Kidney (tissue), 14 donors: ENCODE results near the gene MIEN1. TPM values are rescaled to one million over a fixed set of nuclear protein-coding genes. Genes with fewer than 3 reads are reported as not detected.

Source experiments
- DNase-seq, 5 donors: peaks; one replicate each; pipeline ENCODE4 v3.0.0-alpha.2; 2013 to 2020
- FAIRE-seq: peaks from 2 replicates; lab custom pipeline; 2012; peaks lifted over from hg19 to GRCh38; lab: Jason Lieb, UNC
- H3K27ac ChIP-seq, 2 donors: one replicate each; pipeline ENCODE4 v1.7.0; 2013; ENCODE audit warnings: low read depth in 2 of 2, low read length in 2 of 2, inconsistent platforms in 1 of 2
- H3K27me3 ChIP-seq: one replicate; pipeline ENCODE4 v1.7.1; 2013; ENCODE audit warnings: low read length, inconsistent platforms; ENCODE audit not compliant: control insufficient read depth, insufficient read depth
- H3K36me3 ChIP-seq, 3 donors: one replicate each; pipeline versions ENCODE4 v1.7.0 to v1.7.1; 2013; ENCODE audit warnings: low read length in 3 of 3, control low read depth in 1 of 3, inconsistent platforms in 1 of 3; ENCODE audit not compliant: insufficient read depth in 3 of 3, control insufficient read depth in 2 of 3
- H3K4me1 ChIP-seq, 3 donors: one replicate each; pipeline versions ENCODE4 v1.7.0 to v1.7.1; 2013; ENCODE audit warnings: low read length in 3 of 3, inconsistent platforms in 1 of 3, low read depth in 1 of 3; ENCODE audit not compliant: control insufficient read depth in 2 of 3, insufficient read depth in 2 of 3
- H3K4me3 ChIP-seq, 3 donors: one replicate each; pipeline versions ENCODE4 v1.7.0 to v1.8.1; 2013; ENCODE audit warnings: low read length in 3 of 3, control low read depth in 1 of 3, inconsistent platforms in 1 of 3
- H3K9ac ChIP-seq, 3 donors: one replicate each; pipeline versions ENCODE4 v1.7.0 to v1.7.1; 2013; ENCODE audit warnings: low read length in 3 of 3, control low read depth in 1 of 3, inconsistent platforms in 1 of 3
- H3K9me3 ChIP-seq, 3 donors: one replicate each; pipeline versions ENCODE4 v1.7.0 to v1.7.1; 2013; ENCODE audit warnings: low read length in 3 of 3, control low read depth in 1 of 3, inconsistent platforms in 1 of 3; ENCODE audit not compliant: control insufficient read depth in 2 of 3, insufficient read depth in 1 of 3
- intact Hi-C: fragments of 100-400 bp; cut with DNase I; formaldehyde crosslinking; loops from one replicate; pipeline ENCODE4 v1.11.1; 2022
- polyA plus RNA-seq: library from polyadenylated mRNA; stranded (reverse); fragments of 350-450 nt; fragmentation: Illumina TruSeq; extraction: RNeasy Lipid Tissue Mini Kit (QIAGEN cat#74804); gene quantifications from one replicate; pipeline ENCODE4 v1.2.3, GENCODE V29; 2014; ENCODE audit warnings: low read depth, low replicate concordance; ENCODE audit not compliant: insufficient read depth
- total RNA-seq: library from RNA; stranded (reverse); fragmentation: NEBNext Ultra II Directional; extraction: Animal tissue kit (Norgen Biotek cat#: 25700); gene quantifications from one replicate; pipeline ENCODE4 v1.2.1, GENCODE V29; 2021
- TF ChIP-seq, protein P1 (sequence below): IDR thresholded peaks from 3 replicates; pipeline ENCODE4 v1.5.1; 2012; ENCODE audit warnings: mild to moderate bottlenecking, moderate library complexity, borderline replicate concordance; ENCODE audit not compliant: insufficient read depth; ENCODE audit errors: extremely low read depth
- donor health status: control.
- donor health status: control.
- donor health status: control.
- donor health status: control.
- donor health status: control.
- donor health status: DM: yes; HTN: yes; CAD: no.
- donor health status: Normal renal cell carcinoma (clear cell type).

MIEN1 gene
- total and polyA plus RNA-seq, 2 donors from 2014 or later: 51.6 to 186 TPM

DNA sequence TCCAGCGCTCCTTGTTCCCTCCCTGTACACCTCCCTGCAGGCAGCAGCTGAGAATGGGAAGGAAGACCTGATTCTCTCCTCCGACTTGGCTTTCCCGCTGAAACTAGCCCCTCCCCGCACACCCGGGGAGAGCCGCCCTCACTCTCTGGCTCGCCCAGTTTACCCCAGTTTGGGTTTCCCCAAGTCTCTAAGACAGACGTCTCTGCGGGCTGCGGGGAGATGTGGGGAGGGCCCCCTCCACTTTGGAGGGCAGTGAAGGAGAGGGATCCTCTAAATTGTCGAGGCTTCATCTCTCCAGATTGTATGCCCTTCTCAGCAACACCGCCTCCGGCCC lies 8.2 kb upstream of the MIEN1 start:
- TF ChIP-seq, protein P1, sequence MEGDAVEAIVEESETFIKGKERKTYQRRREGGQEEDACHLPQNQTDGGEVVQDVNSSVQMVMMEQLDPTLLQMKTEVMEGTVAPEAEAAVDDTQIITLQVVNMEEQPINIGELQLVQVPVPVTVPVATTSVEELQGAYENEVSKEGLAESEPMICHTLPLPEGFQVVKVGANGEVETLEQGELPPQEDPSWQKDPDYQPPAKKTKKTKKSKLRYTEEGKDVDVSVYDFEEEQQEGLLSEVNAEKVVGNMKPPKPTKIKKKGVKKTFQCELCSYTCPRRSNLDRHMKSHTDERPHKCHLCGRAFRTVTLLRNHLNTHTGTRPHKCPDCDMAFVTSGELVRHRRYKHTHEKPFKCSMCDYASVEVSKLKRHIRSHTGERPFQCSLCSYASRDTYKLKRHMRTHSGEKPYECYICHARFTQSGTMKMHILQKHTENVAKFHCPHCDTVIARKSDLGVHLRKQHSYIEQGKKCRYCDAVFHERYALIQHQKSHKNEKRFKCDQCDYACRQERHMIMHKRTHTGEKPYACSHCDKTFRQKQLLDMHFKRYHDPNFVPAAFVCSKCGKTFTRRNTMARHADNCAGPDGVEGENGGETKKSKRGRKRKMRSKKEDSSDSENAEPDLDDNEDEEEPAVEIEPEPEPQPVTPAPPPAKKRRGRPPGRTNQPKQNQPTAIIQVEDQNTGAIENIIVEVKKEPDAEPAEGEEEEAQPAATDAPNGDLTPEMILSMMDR: no peak
- Histone ChIP-seq H3K27ac (peak overlapping the region; percentile 94 to 96), H3K9me3 (no peaks in the 10 kb centered on the region), H3K9ac (peak overlapping the region in 1 of 3 donors; percentile 90), H3K4me3 (peak overlapping the region; percentile 69 to 84 (median 77)), H3K36me3 (peaks cover 0 to 15% (median 2%) of the 10 kb centered on the region in 3 donors), H3K4me1 (peaks cover 0 to 14% (median 7%) of the 10 kb centered on the region in 3 donors), H3K27me3 (no peaks in the 10 kb centered on the region)
- FAIRE-seq (no peak), DNase-seq (peak in 4 of 5 donors; percentile 51 to 74 (median 73))
- intact Hi-C loops: no loop called here

DNA sequence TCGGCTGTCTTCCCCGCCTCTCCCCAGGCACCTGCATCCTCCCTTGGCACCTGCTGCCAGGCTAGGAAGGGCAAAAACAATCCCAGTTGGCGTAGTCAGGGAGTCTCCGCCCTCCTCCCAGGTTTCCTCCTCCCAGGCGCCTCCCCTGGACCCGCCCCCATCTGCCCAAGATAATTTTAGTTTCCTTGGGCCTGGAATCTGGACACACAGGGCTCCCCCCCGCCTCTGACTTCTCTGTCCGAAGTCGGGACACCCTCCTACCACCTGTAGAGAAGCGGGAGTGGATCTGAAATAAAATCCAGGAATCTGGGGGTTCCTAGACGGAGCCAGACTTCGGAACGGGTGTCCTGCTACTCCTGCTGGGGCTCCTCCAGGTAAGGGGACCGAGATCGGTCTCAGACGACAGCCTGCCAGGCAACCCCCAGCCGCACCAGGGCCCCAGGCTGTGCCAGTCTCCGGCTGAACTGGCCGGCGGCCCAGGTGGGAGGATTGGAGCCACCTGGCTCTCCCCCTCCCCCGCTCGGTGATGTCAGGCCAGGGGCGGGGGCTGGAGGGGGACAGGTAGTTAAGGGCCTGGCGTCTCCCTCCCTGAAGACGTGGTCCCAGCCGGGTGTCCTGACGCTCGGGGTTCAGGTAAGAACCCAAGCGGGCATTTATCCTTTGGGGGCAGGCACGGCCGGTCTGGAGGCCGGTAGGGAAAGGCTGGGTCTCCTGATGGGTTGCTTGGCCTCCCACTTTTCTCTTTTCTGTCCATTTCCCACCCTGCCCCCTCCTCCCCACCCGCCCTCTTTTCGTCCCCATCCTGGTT lies 7.6 kb upstream of the MIEN1 start, which contains the start of gene GRB7:
TSS of gene GRB7 (plus strand) at position 179 of the 808 bp plus-strand sequence. CDS start 4,364 bp downstream, outside the sequence.
- intact Hi-C loops: no loop called here
- Histone ChIP-seq H3K4me1 (peaks cover 0 to 14% (median 7%) of the 10 kb centered on the region in 3 donors), H3K27me3 (no peaks in the 10 kb centered on the region), H3K36me3 (peaks cover 0 to 10% (median under 1%) of the 10 kb centered on the region in 3 donors), H3K27ac (peak within 1 kb of the TSS; percentile 94 to 96), H3K4me3 (peak within 1 kb of the TSS; percentile 69 to 84 (median 77)), H3K9me3 (no peaks in the 10 kb centered on the region), H3K9ac (peak within 1 kb of the TSS in 2 of 3 donors; percentile 71 to 90)
- FAIRE-seq (no peak), DNase-seq (peak; percentile 78 to 94 (median 89))
- TF ChIP-seq, protein P1: no peak

DNA sequence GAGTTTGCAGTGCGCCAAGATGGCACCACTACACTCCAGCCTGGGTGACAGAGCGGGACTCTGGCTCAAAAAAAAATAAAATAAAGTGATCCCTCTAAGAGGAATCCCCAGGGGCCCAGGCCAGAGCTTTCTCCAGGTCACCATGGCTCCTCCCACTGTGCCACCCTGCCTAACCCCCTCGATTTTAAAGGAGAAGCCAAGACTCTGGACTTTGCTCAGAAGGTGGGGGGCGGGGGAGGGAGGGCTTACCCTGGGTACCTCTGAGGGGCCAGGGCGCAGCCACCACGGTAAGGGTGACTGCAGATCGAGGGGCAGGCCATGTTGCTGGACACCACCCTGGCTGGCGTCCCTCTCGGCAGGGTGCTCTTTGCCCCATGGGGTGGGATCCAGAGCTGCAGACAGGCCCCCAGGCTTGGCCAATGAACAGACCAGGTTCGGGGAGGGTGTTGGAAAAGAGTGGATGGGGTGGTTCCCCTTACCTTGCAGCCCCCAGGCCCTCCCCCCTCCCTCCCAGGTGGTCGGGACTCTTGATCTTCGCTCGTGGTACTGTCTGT lies 7.0 kb upstream of the MIEN1 start:
- intact Hi-C loops: no loop called here
- TF ChIP-seq, protein P1: no peak
- Histone ChIP-seq H3K9me3 (no peaks in the 10 kb centered on the region), H3K9ac (peak overlapping the region in 1 of 3 donors; percentile 90), H3K4me1 (peaks cover 0 to 14% (median 7%) of the 10 kb centered on the region in 3 donors), H3K4me3 (peak overlapping the region; percentile 69 to 84 (median 77)), H3K36me3 (peaks cover 0 to 3% (median 0%) of the 10 kb centered on the region in 3 donors), H3K27me3 (no peaks in the 10 kb centered on the region), H3K27ac (peak overlapping the region; percentile 94 to 96)
- DNase-seq (peak in 2 of 5 donors; percentile 53 to 57), FAIRE-seq (no peak)
